Measurements from ENCODE around the gene NOL7.

DNA sequence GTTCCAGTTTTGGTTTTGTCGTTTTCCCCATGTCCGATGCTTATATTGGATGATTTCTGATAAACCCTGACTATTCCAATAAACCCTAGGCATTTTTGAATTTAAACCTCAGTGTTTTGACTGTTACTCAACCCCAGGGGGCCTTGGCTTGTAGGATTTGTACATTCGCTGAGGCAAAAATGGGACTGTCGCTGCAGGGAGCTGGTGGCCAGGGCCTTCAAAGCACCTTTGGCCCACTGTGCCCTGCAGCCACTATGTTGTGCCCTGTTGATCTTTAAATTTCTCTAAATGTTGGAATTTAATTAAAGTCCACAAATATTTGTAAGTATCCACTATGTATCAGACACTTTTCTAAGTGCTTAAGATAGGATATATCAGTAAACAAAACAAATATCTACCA is 9.5 kb upstream of the NOL7 start:
- TF ChIP-seq SRF (IDR thresholded peaks at IDR 0.05; ENCODE audit: low read depth), result no peak
- no peak for TF ChIP-seq EZH2 (IDR thresholded peaks at IDR 0.05)
- TF ChIP-seq, protein P1, sequence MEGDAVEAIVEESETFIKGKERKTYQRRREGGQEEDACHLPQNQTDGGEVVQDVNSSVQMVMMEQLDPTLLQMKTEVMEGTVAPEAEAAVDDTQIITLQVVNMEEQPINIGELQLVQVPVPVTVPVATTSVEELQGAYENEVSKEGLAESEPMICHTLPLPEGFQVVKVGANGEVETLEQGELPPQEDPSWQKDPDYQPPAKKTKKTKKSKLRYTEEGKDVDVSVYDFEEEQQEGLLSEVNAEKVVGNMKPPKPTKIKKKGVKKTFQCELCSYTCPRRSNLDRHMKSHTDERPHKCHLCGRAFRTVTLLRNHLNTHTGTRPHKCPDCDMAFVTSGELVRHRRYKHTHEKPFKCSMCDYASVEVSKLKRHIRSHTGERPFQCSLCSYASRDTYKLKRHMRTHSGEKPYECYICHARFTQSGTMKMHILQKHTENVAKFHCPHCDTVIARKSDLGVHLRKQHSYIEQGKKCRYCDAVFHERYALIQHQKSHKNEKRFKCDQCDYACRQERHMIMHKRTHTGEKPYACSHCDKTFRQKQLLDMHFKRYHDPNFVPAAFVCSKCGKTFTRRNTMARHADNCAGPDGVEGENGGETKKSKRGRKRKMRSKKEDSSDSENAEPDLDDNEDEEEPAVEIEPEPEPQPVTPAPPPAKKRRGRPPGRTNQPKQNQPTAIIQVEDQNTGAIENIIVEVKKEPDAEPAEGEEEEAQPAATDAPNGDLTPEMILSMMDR (IDR thresholded peaks at IDR 0.05 in 2 of 3, conservative IDR thresholded peaks at IDR 0.05 in 1 of 3; ENCODE audit: borderline replicate concordance in 1 of 3, insufficient read depth in 1 of 3, low read depth in 2 of 3, low read length in 2 of 3), result no peak
- TF ChIP-seq, protein P2, sequence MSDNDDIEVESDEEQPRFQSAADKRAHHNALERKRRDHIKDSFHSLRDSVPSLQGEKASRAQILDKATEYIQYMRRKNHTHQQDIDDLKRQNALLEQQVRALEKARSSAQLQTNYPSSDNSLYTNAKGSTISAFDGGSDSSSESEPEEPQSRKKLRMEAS (IDR thresholded peaks at IDR 0.05), result no peak
- TF ChIP-seq, protein P3, sequence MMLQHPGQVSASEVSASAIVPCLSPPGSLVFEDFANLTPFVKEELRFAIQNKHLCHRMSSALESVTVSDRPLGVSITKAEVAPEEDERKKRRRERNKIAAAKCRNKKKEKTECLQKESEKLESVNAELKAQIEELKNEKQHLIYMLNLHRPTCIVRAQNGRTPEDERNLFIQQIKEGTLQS (IDR thresholded peaks at IDR 0.05), result no peak
